HG03575 (cell line): Measurements from ENCODE around the gene TSPO.
"Not testable (repeated sequence)": the region's sequence is repeated elsewhere in the genome, so short reads cannot be mapped to it uniquely, and the experiment has no call there.

Experiments used
- ATAC-seq: cut with Tn5 transposase; IDR thresholded peaks from one replicate; pipeline ENCODE4 v1.9.1; 2021; ENCODE audit not compliant: unreplicated experiment, insufficient number of reproducible peaks, low FRiP score; ENCODE audit errors: extremely low read depth

The TSPO gene

DNA sequence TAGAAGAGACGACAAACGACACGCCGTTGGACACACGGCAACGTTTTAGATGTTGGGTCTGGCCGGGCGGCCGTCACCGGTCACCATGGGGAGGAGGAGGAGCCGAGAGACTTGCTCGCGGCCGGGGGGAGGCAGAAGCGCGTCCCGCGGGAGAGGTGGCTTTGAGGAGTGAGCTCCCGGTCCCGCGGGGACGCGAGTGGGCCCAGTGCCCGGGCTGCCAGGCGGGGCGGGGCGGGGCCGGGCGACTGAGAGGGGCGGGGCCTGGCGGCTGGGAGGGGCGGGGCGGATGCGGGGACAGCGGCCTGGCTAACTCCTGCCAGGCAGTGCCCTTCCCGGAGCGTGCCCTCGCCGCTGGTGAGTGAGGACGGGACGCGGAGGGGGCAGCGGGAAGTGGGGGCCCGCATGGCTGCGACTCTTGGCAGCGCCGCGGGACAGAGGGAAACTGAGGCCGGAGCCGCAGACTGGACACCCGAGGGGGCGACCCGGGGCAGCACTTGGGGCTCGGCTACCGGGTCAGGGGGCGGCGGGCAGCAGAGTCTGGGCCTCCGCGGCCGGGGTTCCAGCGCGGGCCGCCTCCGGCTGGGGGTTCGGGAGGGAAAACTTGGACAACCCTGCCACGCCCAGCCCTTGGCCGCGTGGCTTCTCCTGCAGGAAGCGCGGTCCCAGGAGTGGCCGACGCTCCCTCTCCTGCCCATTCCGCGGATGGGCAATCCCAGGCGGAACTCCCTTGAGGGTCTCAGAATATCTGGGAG lies at the start of gene TSPO:
TSS of gene TSPO (plus strand) at position 309 of the 752 bp plus-strand sequence. CDS start 7,680 bp downstream, outside the sequence.
- ATAC-seq: no peak

DNA sequence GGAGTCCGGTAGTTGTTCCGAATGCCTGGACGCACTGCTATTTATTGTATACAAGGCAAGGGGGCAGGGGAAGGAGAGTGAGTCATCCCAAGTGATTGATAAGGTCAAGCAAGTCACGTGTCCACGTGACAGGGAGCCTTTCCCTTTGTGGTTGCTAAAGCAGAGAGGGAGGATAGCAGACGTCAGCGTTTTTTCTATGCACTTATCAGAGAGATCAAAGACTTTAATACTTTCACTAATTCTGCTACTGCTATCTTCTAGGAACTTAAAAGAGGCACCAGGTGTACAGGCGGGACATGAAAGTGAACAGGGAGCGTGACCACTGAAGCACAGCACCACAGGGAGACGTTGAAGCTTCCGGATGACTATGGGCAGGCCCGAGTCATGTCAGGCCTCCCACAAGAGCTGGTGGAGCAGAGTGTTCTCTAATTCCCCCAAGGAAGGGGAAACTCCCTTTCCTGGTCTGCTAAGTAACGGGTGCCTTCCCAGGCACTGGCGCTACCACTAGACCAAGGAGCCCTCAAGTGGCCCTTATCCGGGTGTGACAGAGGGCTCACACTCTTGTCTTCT lies 47.2 kb upstream of the TSPO start:
- ATAC-seq: not testable (repeated sequence)

DNA sequence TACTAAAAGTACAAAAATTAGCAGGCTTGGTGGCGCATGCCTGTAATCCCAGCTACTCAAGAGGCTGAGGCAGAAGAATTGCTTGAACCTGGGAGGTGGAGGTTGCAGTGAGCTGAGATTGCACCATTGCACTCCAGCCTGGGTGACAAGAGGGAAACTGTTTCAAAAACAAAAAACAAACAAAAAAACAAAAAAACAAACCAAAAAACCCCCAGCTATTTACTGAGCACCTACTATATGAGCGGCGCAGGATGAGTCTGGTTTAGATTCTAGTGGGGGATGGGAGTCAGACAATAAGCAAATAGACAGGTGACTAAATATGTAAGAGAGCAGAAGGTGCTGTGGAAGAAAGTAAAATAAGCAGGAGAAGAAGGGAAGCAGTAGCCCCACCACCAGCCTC lies 46.4 kb upstream of the TSPO start:
- not testable (repeated sequence) for ATAC-seq

DNA sequence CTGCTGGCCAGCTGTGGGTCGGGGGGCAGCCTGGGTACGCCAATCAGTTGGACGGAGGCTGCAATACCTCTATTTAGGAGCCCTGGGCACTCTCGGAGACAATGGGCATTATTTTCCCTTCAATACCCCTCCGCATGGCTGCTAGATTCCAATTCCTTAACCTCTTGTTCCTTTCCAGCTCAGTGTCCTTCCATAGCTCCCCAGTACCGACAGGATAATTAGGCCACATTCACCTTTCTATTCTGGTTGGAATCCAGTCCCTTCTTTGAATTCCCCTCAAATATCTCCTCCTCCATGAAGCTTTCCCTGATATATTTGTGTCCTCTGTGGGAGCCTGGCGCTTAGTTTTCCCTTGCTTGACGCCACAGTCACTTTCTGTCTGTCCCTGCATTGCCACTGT lies 45.1 kb upstream of the TSPO start:
- no peak for ATAC-seq

DNA sequence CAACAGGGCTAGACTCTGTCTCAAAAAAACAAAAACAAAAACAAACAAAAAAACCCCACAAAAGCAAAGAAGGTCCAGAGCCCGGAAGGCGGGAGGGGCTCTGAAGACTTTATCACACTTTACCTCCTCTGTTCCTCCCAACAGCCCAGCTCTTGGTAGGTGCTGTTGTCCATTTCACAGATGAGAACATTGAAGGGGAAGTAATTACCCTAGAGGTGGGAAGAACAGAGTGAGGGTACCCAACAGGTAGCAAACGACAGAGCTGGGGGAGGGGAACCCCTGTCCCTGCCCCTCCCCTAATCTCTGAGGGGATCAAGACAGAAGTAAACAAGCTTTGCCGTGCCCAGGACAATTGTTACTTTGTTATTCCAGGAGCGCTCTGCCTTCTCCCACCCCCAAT lies 41.8 kb upstream of the TSPO start:
- ATAC-seq: no peak

DNA sequence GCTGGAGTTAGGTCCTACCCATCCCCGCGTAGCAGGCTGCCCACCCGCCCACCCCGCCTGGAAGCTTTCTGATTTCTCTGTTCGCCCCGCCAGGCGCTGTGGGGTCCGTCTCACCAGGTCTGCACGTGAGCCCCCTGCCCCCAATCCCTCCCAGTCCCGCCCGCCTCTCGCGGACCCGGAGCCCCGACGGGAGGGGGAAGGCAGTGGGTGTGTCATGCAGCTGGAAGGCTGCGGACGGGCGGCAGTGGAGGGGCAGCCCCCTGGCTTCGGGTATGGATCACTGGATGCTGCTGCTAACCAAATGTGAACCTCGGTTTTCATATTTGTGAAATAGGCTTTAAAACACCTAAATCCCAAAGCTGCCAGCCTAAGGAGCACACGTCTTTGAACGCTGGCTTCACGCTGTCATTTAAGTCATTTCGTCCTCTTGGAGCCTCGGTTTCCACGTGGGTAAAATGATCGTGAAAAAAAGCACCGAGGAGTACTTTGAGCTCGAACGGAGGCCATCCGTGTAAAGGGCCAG lies 41.4 kb upstream of the TSPO start:
- ATAC-seq: no peak

DNA sequence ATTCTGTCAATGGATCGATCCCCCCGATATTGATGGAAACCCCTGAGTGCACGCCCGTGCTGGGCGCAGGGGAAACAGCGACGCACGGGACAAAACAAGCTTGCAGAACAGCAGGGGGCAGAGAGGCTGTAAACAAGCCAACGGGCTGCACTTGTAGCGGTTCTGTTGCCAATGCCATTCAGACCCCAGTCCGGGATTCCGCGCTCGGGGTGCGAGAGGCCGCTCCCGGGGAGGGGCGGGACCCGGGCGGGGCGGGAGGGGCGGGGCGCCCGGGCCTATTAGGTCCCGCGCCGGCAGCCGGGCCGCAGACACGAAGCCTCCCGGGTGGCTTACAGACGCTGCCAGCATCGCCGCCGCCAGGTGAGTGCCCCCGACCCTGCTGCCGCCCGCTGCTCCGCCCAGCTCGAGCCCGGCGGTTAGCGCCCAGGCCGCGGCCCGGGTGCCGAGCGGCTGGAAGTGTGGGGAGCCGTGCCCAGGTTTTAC lies 40.9 kb upstream of the TSPO start, which contains the start of gene BIK:
TSS of gene BIK (plus strand) at position 307 of the 483 bp plus-strand sequence. CDS start 13,273 bp downstream, outside the sequence.
- no peak for ATAC-seq

DNA sequence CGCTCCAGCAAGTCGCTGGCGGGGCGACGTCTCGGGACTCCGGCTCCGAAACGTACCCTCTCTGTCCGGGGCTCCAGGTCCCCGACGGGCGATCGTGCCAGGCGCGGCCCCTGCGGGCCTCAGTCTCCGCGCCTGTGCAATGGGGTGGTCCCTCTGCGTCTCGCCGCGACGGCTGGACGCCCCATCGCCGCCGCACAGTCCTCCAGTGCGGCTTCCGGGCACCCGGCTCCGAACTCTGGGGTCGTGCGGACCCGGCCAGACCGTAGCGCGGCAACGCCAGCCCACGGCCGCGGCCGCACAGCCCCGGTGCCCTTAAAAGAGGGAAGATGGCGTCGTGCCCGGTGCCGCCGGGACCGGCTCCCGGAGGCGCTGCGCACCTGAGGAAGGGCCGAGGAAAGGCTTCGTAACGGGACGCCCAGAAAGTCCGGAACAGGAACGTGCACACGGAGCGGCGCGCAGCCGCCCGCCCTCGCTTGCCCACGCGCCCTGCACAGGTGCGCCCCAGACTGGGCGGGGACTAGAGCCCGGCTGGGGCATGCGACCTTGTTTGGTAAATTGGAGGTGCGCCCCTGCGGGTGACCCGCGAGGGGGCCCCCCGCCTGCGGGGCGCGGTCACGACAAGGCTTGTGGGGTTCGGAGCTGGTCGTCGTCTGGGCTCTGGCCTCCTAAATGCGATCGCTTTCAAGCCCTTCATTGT lies 40.3 kb upstream of the TSPO start:
- no peak for ATAC-seq

DNA sequence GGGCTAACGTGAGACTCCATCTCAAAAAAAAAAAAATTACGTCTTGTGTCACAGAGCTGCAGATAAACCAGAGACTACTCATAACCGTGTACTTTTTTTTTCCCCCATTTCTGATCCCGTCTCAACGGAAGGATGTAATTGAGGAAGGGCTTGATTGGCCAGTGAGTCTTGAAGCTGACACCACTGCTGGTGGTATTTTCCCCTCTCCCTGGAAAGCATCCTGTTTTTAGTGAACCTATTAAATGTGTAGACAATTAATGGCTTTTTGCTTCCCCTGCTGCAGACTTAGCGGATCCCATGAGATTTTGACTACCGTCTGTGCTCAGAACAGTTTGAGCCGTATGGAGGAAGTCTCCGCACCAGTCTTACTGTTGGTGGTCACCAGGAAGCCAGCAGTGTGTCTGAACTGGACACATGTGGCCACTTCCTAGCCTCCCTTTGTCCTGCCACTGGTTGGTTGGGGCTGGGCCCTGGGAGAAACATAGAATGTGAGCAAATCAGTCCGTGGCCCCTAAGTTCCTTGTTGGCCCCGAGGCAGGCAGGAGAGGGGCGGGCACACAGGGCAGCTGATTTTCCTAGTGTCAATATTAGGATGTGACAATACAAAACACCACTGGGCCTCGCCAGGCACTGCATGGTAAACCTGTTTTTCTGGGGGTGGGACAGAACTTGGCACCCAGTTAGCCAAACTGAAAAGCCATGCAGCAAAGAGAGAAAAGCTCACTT lies 37.7 kb upstream of the TSPO start:
- no peak for ATAC-seq

DNA sequence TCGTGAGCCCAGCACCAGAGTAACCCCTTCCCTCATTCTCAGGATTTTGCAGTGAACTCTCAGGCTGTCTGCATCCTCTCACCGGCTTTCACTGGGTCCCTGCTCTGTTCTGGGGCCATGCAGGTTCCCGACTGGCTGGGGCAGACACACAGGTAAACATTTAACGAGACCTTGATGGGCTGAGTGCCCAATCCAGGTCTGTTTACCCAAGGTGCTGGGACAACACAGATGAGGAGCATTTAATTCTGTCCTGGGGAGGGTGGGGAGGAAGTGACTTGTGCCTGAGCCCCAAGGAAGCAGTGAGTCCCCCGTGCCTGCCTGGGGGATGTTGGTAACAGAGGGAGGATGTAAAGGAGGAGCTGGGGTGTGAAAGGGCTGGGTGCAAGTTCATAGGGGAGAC lies 36.4 kb upstream of the TSPO start:
- no peak for ATAC-seq

DNA sequence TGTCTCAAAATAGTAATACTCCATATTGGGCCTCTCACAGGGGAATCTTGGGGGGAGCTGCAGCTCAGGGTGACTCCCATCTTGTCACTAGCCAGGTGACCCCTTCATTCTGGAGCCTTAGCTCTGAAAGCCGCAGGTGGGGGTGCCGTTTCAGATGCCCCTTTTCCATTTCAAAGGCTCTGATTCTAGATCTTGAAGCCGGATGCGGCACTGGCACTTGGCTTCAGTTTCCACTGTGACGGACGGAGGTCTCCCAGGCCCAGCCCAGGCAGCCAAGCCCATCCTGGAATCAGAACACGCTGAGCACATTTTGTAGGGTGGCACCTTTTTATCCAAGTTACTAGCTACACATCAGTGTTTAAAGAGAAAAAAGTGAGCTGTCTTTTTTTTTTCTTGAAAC lies 34.4 kb upstream of the TSPO start:
- ATAC-seq: no peak

DNA sequence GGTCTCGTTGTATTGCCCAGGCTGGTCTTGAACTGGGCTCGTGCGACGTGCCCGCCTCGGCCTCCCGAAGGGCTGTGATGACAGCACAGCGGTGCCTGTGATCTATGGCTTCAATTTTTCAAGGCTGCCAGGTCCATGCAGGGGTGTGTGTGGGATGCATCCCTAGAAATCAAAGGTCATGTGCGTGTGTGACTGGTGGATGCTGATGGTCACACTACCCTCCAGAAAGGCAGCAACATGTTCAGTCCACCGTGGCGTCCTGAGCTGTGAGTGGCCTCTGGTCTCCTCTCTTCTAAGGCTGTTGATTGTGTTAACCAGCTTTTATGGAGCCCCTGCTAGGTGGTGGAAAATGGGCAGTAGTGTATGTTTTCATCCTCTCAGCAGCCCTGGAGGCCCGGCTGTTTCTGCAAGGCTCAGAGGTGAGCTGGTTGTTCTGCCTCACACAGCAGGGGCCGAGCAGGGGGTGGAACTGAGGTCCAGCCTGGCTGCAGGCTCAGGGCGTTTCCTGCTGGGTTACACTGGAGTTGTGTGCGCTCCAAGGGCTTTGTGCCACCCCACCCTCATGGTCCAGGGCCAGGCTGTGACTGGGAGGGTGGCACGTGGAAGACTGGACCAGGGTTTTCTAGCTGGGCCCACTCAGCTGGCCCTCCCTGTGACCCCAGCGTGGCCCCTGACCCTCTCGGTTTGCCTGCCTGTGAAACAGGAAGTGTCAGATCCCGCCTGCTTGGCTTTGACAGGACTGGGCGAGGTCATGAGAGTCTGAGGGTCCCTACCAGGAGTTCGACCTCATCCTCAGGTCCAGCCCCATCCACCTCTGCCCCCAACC lies 33.1 kb upstream of the TSPO start:
- ATAC-seq: no peak

DNA sequence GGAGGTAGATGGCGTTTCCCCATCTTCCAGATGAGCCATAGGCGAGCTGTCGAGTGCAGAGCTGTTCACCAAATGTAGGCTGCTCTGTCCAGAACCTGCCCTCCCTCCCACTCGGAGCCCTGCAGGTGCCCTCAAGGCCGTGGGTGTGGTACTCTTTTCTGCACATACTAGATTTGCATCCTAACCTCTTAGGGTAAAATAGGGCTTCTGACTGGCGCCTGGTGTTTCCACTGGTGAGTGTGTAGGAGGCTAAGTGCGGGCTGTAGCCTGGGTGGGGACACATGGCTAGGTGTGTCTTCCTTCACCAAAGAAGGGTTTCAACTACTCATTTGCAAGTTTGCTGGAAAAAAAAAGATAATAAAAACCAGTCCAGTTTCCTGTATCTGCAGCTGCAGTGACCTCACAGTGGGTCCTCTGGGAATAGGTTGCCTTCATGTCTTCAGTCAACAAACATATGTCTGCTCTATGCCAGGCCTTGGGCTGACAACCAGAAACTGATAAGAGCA lies 32.4 kb upstream of the TSPO start:
- no peak for ATAC-seq

DNA sequence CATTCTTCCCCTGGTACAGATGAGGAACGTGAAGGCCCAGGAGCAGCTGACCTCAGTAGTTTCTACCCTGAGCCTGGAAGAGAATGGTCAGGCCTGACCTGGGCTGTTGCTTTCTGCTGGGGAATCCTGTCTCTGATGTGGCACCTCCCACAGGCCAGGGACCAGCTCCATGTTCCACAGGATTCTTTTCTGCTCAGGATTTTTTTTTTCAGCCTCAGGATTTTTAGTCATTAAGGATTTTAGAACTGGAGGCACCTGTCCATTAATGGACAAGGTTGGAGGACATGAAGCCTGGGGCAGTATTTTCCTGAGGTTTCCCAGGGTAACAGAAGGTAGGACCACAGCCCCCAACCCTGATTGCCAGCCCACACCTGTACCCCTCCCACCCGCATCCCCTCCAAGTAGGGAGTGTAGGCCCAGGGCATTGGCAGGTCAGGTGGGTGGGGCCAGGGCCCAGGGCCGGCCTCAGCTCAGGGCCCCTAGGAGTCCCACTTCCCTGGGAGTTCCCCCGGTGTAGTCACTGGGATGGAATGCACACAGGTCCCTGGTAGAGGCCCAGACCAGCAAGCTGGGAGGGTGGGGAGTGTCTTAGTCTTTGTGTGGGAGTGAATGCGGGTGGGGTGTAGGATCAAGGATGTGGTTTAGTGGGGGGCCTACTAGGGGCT lies 24.7 kb upstream of the TSPO start:
- no peak for ATAC-seq

DNA sequence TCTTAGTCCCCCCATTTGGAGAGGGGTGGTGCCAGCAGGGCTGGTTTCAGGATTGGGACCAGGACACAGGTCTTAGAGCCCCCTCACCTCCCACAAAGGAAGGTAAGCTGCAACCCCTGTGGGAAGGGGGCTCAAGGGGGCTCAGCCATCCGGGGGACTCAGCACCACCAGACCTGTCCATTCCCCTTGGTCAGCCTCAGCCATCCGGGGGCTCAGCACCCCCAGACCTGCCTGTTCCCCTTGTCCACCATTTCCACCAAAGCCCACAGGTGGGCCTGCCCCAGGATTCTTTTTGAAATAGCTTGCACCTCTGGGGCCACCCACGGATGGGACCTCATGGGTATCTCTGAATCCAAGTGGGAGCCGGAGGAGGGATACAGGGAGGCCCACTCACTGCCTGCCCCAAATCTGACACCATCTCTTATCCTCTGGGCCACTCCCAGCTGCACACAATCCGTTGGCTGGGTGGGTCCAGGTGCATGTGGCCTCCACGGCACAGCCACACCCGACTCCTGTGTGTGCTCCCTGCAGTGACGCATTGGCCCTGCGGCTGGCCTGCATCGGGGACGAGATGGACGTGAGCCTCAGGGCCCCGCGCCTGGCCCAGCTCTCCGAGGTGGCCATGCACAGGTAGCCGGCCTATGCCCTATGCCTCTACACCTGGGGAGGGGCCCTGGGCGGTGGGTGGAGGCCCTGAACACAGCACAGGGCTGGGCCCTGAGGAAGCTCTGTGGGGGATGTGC lies 24.0 kb upstream of the TSPO start:
- no peak for ATAC-seq

DNA sequence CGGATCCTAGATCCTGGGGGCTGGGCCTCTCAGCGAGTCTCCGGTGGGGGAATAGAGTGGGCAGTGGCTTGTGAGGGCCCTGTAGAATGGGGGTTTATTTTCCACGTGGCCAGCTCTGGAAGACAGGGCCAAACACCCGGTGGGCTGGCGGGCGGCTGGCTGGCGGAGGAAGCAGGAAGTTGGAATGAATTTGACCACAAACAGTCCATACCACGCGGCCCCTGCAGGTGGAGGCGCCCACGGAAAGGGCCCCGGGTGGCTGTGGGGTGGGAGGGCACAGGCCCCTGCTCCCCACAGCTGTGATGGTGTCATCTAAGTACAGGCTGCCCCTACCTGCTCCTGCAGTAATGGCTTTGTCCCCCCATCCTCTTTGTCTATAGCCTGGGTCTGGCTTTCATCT lies 23.2 kb upstream of the TSPO start:
- no peak for ATAC-seq

DNA sequence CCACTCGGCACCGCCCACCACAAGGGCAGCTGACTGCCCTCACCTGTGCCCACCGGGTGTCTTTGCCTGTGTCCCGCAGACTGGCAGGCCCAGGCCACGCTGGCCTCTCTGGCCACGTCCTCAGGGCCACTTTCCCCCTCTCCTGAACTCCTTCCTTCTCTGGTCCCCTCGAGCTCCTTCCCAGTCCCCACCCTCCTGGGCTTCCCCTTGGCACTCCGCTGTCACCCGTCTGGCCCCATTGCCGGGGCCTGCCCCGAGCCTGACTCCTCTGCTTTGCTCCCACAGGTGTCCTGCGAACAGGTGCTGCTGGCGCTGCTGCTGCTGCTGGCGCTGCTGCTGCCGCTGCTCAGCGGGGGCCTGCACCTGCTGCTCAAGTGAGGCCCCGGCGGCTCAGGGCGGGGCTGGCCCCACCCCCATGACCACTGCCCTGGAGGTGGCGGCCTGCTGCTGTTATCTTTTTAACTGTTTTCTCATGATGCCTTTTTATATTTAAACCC lies 22.4 kb upstream of the TSPO start:
- ATAC-seq: no peak
